ENCODE results near the gene DAPK3. TPM values are rescaled to one million over a fixed set of nuclear protein-coding genes. Genes with fewer than 3 reads are reported as not detected.
"Not testable (repeated sequence)": the region's sequence is repeated elsewhere in the genome, so short reads cannot be mapped to it uniquely, and the experiment has no call there.

Gene DAPK3
- polyA plus RNA-seq, 1 experiment, result 105 TPM

DNA sequence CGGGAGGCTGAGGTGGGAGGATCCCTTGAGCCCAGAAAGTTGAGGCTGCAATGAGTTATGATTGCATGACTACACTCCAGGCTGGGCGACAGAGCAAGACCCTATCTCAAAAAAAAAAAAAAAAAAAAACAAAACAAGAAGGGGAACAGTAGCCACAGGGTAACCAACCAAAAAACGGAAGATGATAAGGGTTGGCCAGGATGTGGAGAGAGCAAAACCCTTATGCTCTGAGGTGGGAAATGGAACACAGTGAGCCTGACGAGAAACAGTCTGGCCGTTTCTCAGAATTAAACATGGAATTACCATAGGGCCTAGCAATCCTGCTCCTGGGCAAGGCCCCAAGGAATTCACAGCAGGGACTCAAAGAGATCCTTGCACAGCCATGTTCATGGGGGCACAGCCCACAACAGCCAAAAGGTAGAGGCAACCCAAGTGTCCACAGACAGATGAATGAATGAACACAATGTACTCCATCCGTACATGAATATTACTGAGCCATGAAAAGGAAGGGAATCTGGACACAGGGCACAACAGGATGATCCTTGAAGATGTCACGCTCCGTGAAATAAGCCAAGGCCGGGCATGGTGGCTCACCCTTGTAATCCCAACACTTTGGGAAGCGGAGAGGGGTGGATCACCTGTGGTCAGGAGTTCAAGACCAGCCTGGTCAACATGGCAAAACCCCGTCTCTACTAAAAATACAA lies 26.7 kb downstream of the DAPK3 start:
- no peak overlapping the region for H3K4me3 ChIP-seq (ENCODE audit: low read depth, low read length)
- no peaks in the 10 kb centered on the region for H3K27me3 ChIP-seq (ENCODE audit: control insufficient read depth, insufficient read depth, low read length)
- POLR2A ChIA-PET, result no interaction called here
- CTCF ChIA-PET, result no interaction called here
- no peaks in the 10 kb centered on the region for H3K9me3 ChIP-seq (ENCODE audit: control insufficient read depth, insufficient read depth, low read length)
- TF ChIP-seq, protein P1, sequence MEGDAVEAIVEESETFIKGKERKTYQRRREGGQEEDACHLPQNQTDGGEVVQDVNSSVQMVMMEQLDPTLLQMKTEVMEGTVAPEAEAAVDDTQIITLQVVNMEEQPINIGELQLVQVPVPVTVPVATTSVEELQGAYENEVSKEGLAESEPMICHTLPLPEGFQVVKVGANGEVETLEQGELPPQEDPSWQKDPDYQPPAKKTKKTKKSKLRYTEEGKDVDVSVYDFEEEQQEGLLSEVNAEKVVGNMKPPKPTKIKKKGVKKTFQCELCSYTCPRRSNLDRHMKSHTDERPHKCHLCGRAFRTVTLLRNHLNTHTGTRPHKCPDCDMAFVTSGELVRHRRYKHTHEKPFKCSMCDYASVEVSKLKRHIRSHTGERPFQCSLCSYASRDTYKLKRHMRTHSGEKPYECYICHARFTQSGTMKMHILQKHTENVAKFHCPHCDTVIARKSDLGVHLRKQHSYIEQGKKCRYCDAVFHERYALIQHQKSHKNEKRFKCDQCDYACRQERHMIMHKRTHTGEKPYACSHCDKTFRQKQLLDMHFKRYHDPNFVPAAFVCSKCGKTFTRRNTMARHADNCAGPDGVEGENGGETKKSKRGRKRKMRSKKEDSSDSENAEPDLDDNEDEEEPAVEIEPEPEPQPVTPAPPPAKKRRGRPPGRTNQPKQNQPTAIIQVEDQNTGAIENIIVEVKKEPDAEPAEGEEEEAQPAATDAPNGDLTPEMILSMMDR (IDR thresholded peaks at IDR 0.05; ENCODE audit: low read depth, low read length), result no peak
- H3K27ac ChIP-seq (ENCODE audit: low read depth, low read length), result no peak overlapping the region
- DNase-seq (ENCODE audit: low read depth, low spot score), result no peak

DNA sequence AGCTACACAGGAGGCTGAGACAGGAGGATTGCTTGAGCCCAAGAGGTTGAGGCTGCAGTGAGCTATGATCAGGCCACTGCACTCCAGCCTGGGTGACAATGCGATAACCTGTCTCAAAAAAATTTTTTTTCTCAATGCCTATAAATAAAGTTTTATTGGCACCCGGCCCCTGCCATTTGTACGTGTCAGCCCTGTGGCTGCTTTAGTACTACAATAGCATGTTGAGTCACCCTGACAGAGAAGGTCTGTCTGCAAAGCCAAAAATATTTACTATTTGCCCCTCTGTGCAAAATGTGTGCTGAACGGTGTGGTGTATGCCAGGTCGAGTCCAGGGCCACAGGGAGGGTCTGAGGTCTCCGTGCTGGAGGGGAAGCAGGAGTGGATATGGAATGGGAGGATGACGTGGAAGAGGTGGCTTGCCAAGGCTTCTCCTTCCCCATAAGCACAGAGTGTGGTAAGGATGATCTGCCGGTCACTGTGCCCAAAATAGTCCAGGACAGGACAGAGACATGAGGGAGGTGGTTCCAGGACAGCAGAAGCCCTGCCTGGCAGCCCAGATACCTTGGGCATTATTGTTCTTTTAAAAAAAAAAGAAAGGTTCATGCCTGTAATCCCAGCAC lies 28.0 kb downstream of the DAPK3 start:
- ChIA-PET CTCF (no interaction called here), POLR2A (no interaction called here)
- no peak overlapping the region for H3K4me3 ChIP-seq (ENCODE audit: low read depth, low read length)
- H3K27me3 ChIP-seq (ENCODE audit: control insufficient read depth, insufficient read depth, low read length), result no peaks in the 10 kb centered on the region
- no peak overlapping the region for H3K27ac ChIP-seq (ENCODE audit: low read depth, low read length)
- peaks cover 3% of the 10 kb centered on the region; the same call in 1 of the 2 replicates for H3K9me3 ChIP-seq (ENCODE audit: control insufficient read depth, insufficient read depth, low read length)
- TF ChIP-seq, protein P1 (IDR thresholded peaks at IDR 0.05; ENCODE audit: low read depth, low read length), result no peak
- no peak for DNase-seq (ENCODE audit: low read depth, low spot score)

DNA sequence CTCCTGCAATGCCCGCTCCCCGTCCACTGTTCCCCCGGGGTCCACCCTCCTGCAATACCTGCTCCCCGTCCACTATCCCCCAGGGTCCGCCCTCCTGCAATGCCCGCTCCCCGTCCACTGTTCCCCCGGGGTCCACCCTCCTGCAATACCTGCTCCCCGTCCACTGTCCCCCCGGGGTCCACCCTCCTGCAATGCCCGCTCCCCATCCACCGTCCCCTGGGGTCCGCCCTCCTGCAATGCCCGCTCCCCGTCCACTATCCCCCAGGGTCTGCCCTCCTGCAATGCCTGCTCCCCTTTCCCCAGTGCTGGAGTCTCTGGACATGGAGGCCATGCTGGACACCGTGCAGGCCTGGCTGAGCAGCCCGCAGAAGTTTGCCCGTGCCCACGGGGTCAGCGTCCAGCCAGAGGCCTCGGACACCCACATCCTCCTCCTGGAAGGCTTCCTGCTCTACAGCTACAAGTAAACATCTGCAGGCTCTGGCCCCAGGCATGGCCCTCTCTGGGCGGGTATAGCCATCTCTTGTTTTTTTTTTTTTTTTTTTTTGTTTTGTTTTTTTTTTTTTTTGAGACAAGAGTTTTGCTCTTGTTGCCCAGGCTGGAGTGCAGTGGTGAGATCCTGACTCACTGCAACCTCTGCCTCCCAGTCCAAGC lies 32.5 kb downstream of the DAPK3 start:
- H3K9me3 ChIP-seq (ENCODE audit: control insufficient read depth, insufficient read depth, low read length); POLR2A ChIA-PET; DNase-seq (ENCODE audit: low read depth, low spot score); H3K27me3 ChIP-seq (ENCODE audit: control insufficient read depth, insufficient read depth, low read length); CTCF ChIA-PET; H3K4me3 ChIP-seq (ENCODE audit: low read depth, low read length); H3K27ac ChIP-seq (ENCODE audit: low read depth, low read length): not testable (repeated sequence)

DNA sequence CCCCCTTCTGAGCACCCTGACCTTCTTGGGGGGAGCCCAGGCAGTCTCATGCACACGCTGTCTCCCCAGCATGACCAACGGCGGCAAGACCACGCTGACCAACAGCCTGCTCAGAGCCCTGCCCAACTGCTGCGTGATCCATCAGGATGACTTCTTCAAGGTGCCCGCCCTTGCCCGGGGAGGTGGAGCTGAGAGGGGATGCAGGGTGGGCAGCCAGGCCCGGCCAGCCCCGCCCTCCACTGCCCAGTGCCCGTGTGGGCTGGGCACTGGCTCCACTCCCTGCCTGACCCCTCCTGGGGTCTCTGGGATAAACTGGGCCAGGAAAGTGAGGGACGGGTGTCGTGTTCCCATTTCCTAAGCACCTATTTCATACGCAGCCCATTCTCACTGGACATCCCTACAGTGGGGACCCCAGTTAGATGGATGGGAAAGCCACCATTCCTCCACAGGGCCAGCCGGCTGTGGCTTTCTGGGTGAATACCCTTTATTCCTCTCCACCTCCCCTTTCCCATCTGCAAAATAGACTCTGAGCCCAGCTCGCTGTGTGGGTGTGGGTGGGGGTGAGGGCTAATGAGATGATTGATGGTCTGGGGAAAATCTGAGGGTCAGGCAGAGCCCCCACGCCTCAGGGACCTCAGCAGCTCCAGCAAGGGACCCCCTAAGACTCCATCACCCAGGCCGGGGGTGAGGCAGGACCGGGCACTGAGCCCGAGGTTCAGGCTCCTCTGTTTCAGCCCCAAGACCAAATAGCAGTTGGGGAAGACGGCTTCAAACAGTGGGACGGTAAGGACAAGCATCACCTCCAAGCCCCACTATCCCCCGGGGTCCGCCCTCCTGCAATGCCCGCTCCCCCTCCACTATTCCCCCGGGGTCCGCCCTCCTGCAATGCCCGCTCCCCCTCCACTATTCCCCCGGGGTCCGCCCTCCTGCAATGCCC lies 34.1 kb downstream of the DAPK3 start:
- TF ChIP-seq, protein P1 (IDR thresholded peaks at IDR 0.05; ENCODE audit: low read depth, low read length), result no peak
- CTCF ChIA-PET, result no interaction called here
- no peak overlapping the region for H3K27ac ChIP-seq (ENCODE audit: low read depth, low read length)
- POLR2A ChIA-PET, result no interaction called here
- no peak overlapping the region for H3K4me3 ChIP-seq (ENCODE audit: low read depth, low read length)
- peaks cover 14% of the 10 kb centered on the region for H3K27me3 ChIP-seq (ENCODE audit: control insufficient read depth, insufficient read depth, low read length)
- H3K9me3 ChIP-seq (ENCODE audit: control insufficient read depth, insufficient read depth, low read length), result peaks cover 6% of the 10 kb centered on the region; the same call in 1 of the 2 replicates
- no peak for DNase-seq (ENCODE audit: low read depth, low spot score)

Data from AG04450 (cell line).